KMS-11 (cell line): ENCODE results near the gene DNAJB14.

ENCODE experiments used
- H2AFZ ChIP-seq: fragments of 200-600 bp; sonication (generic); 2 replicates; pipeline ENCODE4 v1.6.1; 2016; ENCODE audit warnings: antibody characterized with exemption, mixed run types, low read depth
- H3K27ac ChIP-seq: fragments of 200-600 bp; sonication (generic); 2 replicates; pipeline ENCODE4 v1.6.1; 2016; ENCODE audit warnings: mild to moderate bottlenecking, mixed run types
- H3K27me3 ChIP-seq: fragments of 200-600 bp; sonication (generic); 2 replicates; pipeline ENCODE4 v1.6.1; 2017; ENCODE audit warnings: mild to moderate bottlenecking, low read depth, mixed run types, moderate library complexity; ENCODE audit not compliant: insufficient read depth
- H3K36me3 ChIP-seq: fragments of 200-600 bp; sonication (generic); 2 replicates; pipeline ENCODE4 v1.6.1; 2017; ENCODE audit warnings: mild to moderate bottlenecking, mixed run types; ENCODE audit not compliant: insufficient read depth
- H3K4me1 ChIP-seq: fragments of 200-600 bp; sonication (generic); 2 replicates; pipeline ENCODE4 v1.6.1; 2016; ENCODE audit warnings: mild to moderate bottlenecking, low read depth, mixed run types; ENCODE audit not compliant: poor library complexity, severe bottlenecking
- H3K4me2 ChIP-seq: fragments of 200-600 bp; sonication (generic); 2 replicates; pipeline ENCODE4 v1.7.0; 2016; ENCODE audit warnings: mild to moderate bottlenecking, mixed run types
- H3K4me3 ChIP-seq: fragments of 200-600 bp; sonication (generic); IDR thresholded peaks from 2 replicates; pipeline ENCODE4 v1.6.1; 2017; ENCODE audit warnings: low read depth, low read length, mixed read lengths; ENCODE audit not compliant: insufficient read depth
- H3K79me2 ChIP-seq: fragments of 200-600 bp; sonication (generic); 2 replicates; pipeline ENCODE4 v1.6.1; 2016; ENCODE audit warnings: low read depth, mixed run types; ENCODE audit not compliant: insufficient read depth
- H3K9ac ChIP-seq: fragments of 200-600 bp; sonication (generic); 2 replicates; pipeline ENCODE4 v1.6.1; 2016; ENCODE audit warnings: mild to moderate bottlenecking, mixed run types
- H4K20me1 ChIP-seq: fragments of 200-600 bp; sonication (generic); 2 replicates; pipeline ENCODE4 v1.6.1; 2016; ENCODE audit warnings: mild to moderate bottlenecking, mixed run types; ENCODE audit not compliant: insufficient read depth
- TF ChIP-seq, protein P1 (sequence below): fragments of 200-600 bp; sonication (generic); conservative IDR thresholded peaks from 2 replicates; pipeline ENCODE4 v1.6.1; 2017; ENCODE audit warnings: low read depth, mild to moderate bottlenecking, antibody characterized with exemption, low read length, moderate library complexity, mixed read lengths

The DNAJB14 gene

DNA sequence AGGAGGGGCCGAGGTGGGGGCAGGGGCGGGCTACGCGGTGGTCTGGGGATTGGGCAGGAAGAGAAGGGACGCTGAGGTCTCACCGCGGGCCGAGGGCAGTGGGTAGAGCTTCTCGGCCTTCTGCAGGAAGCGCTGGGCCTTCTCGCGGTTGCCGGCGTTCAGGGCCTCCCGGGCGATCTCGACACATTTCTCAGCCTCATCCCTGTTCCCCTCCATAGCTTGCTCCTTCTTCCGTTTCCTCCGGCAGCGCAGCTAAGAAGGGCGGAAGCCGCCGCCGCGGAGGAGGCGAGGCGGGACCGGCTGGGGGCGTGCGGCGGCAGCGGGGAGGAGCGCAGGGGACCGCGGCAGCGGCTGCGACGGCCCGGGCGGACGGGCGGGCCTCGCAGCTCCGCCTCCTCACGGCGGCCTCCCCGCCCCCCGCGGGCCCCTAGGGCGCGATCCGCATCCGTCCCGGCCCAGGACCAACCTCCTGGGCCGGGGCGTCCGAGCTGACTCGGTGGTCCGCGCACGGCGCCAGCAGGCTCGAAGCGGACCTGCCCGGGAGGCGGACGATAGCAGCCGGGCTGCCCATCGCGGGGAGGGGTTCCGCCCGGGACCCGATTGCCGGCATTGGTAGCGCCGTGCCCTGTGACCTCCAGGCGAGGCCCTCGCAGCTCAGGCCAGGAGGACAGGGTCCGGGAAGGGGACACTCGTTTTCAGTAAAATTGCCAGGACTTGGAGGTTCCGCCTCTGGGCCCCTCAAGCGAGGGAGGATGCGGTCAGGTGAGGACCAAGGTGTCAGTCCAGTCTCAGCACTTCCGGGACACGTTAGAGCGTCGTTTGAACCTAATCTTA is at the start of gene DNAJB14:
Gene DNAJB14 (minus strand): TSS at position 263 of the 834 bp plus-strand sequence. CDS start 47 bp downstream, at position 216.
- H2AFZ ChIP-seq = peak within 1 kb of the TSS; percentile 76
- H4K20me1 ChIP-seq = peaks cover 23% of the 10 kb centered on the region
- H3K27ac ChIP-seq = peak within 1 kb of the TSS; percentile 97

DNA sequence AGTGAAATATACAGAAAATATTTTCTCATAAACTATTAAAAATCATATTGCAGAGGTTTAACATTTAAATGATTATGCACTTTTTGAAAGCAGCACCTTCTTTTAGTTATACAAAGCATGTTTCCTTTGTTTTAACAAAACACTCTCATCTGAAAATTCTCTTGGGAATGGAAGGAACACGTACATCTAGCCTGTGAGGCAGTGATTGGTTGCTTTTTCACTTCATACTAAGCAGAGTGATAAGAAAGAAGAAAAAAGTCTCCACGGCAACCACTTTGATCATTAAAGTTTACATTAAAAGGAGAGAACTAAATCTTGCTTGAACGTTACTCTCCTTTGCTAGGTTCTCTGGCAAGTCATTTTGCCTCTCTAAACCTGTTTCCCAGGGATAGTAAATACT is 45.3 kb upstream of the DNAJB14 start:
- H3K4me1 ChIP-seq = no peaks in the 10 kb centered on the region
- no peak overlapping the region for H3K4me3 ChIP-seq
- H3K27me3 ChIP-seq = no peaks in the 10 kb centered on the region
- H3K36me3 ChIP-seq = no peaks in the 10 kb centered on the region
- no peaks in the 10 kb centered on the region for H3K79me2 ChIP-seq
- H3K27ac ChIP-seq = no peak overlapping the region
- H2AFZ ChIP-seq = no peak overlapping the region
- TF ChIP-seq, protein P1, sequence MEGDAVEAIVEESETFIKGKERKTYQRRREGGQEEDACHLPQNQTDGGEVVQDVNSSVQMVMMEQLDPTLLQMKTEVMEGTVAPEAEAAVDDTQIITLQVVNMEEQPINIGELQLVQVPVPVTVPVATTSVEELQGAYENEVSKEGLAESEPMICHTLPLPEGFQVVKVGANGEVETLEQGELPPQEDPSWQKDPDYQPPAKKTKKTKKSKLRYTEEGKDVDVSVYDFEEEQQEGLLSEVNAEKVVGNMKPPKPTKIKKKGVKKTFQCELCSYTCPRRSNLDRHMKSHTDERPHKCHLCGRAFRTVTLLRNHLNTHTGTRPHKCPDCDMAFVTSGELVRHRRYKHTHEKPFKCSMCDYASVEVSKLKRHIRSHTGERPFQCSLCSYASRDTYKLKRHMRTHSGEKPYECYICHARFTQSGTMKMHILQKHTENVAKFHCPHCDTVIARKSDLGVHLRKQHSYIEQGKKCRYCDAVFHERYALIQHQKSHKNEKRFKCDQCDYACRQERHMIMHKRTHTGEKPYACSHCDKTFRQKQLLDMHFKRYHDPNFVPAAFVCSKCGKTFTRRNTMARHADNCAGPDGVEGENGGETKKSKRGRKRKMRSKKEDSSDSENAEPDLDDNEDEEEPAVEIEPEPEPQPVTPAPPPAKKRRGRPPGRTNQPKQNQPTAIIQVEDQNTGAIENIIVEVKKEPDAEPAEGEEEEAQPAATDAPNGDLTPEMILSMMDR = no peak
- H4K20me1 ChIP-seq = no peaks in the 10 kb centered on the region
- no peak overlapping the region for H3K9ac ChIP-seq
- H3K4me2 ChIP-seq = no peak overlapping the region

More for the DNA sequence above, at the start of gene DNAJB14:
- H3K27me3 ChIP-seq = no peaks in the 10 kb centered on the region
- TF ChIP-seq, protein P1 = no peak
- H3K79me2 ChIP-seq = peaks cover 70% of the 10 kb centered on the region
- H3K4me1 ChIP-seq = peaks cover 61% of the 10 kb centered on the region
- H3K36me3 ChIP-seq = peaks cover 14% of the 10 kb centered on the region; the same call in 1 of the 2 replicates
- H3K4me2 ChIP-seq = peak within 1 kb of the TSS; percentile 92
- peak within 1 kb of the TSS; percentile 72 for H3K9ac ChIP-seq
- no peak within 1 kb of the TSS for H3K4me3 ChIP-seq

DNA sequence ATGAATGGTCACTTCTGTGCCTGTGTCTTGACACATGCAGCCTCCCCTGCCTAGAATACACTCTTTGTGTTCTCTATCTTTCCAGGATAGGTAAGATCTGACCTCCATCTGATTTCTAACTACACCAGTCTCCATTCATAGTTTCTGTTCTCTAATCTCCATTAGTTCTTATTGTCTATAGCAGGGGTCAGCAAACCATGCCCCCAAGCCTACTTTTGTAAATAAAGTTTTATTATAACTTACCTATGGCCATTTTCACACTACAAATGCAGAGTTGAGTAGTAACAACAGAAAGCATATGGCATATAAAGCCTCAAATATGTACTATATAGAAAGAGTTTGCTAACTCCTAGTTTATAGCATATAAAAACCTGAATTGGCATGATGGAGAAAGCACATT is 41.3 kb upstream of the DNAJB14 start:
- Histone ChIP-seq H3K36me3 (no peaks in the 10 kb centered on the region), H3K4me1 (no peaks in the 10 kb centered on the region), H2AFZ (no peak overlapping the region), H3K79me2 (no peaks in the 10 kb centered on the region), H3K9ac (no peak overlapping the region), H3K4me3 (no peak overlapping the region), H3K27me3 (no peaks in the 10 kb centered on the region), H3K27ac (no peak overlapping the region), H3K4me2 (no peak overlapping the region), H4K20me1 (no peaks in the 10 kb centered on the region)
- TF ChIP-seq, protein P1 = no peak

DNA sequence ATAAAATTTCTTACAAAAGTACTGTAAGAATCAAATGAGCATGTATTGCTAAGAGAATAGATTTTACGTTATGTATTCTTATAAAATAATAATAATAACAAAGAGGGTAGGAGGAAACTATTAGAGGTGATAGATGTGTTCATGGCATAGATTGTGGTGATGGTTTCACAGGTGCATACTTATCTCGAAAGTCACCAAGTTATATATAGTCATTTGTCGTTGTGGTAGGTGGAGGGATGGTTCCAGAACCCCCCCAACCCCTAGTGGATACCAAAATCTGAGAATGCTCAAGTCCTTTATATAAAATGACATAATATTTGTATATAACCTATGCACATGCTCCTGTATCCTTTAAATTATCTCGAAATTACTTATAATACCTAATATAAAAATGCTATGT is 40.4 kb upstream of the DNAJB14 start:
- Histone ChIP-seq H3K27me3 (no peaks in the 10 kb centered on the region), H4K20me1 (no peaks in the 10 kb centered on the region), H3K36me3 (no peaks in the 10 kb centered on the region), H3K4me1 (no peaks in the 10 kb centered on the region), H3K79me2 (no peaks in the 10 kb centered on the region), H3K27ac (no peak overlapping the region), H3K4me3 (no peak overlapping the region), H3K4me2 (no peak overlapping the region), H3K9ac (no peak overlapping the region), H2AFZ (no peak overlapping the region)
- TF ChIP-seq, protein P1 = no peak
